GM12878 (cell line): Measurements from ENCODE around the gene ZNF112. TPM values are rescaled to one million over a fixed set of nuclear protein-coding genes. Genes with fewer than 3 reads are reported as not detected.

Source experiments
- ATAC-seq: fragments of 200-7000 bp; cut with Tn5 transposase; 3 replicates; pipeline ENCODE4 v1.9.1; 2020; ENCODE audit warnings: mild to moderate bottlenecking, moderate library complexity
- BruUV-seq: library from RNA; stranded (reverse); fragments of 400-500 nt; replicated peaks from 2 replicates; lab custom pipeline; 2021; lab: Mats Ljungman, UMichigan
- CTCF ChIA-PET: fragments of 300-600 bp; sonication (Branson Sonifier 250); formaldehyde crosslinking; extraction: SDS; loops from one replicate; lab custom pipeline; 2021; ENCODE audit warnings: inconsistent platforms; lab: Yijun Ruan, JAX
- POLR2A ChIA-PET: fragments of 350-600 bp; formaldehyde crosslinking; extraction: SDS; loops from one replicate; lab custom pipeline; 2021; ENCODE audit warnings: inconsistent platforms; lab: Charles Lee
- RAD21 ChIA-PET: fragments of 300-600 bp; sonication (Branson Sonifier 250); formaldehyde crosslinking; loops from one replicate; lab custom pipeline; 2023; ENCODE audit warnings: antibody characterized with exemption; ENCODE audit not compliant: unreplicated experiment; lab: Charles Lee
- SMC1A ChIA-PET: fragments of 300-600 bp; sonication (Branson Sonifier 250); formaldehyde crosslinking; loops from one replicate; lab custom pipeline; 2023; ENCODE audit not compliant: unreplicated experiment, uncharacterized antibody; lab: Charles Lee
- DNase-seq: peaks from one replicate; pipeline ENCODE4 v3.0.0-alpha.2; 2011; ENCODE audit warnings: low read depth, low spot score
- FAIRE-seq: peaks from 3 replicates; lab custom pipeline; 2011; peaks lifted over from hg19 to GRCh38; lab: Jason Lieb, UNC
- H2AFZ ChIP-seq: 2 replicates; pipeline ENCODE4 v1.6.0; 2011; ENCODE audit warnings: low read depth, low read length, control low read depth; ENCODE audit not compliant: control insufficient read depth
- H3K27ac ChIP-seq: 2 replicates; pipeline ENCODE4 v1.5.1; 2011; ENCODE audit warnings: control low read depth; ENCODE audit not compliant: control insufficient read depth, insufficient read depth
- H3K27me3 ChIP-seq, 2 experiments: replicated peaks in 1 of 2; 2 replicates each; pipeline versions ENCODE4 v1.6.0 to v1.6.1; 2011; ENCODE audit warnings: low read length in 1 of 2; ENCODE audit not compliant: control insufficient read depth in 2 of 2, insufficient read depth in 2 of 2
- H3K36me3 ChIP-seq, 2 experiments: 2 replicates each; pipeline ENCODE4 v1.5.1; 2011; ENCODE audit warnings: low read length in 1 of 2; ENCODE audit not compliant: control insufficient read depth in 2 of 2, insufficient read depth in 2 of 2
- H3K4me1 ChIP-seq: 2 replicates; pipeline ENCODE4 v1.6.1; 2011; ENCODE audit warnings: mild to moderate bottlenecking, low read length, moderate library complexity, mixed read lengths; ENCODE audit not compliant: control insufficient read depth, insufficient read depth
- H3K4me2 ChIP-seq: 2 replicates; pipeline ENCODE4 v1.6.0; 2011; ENCODE audit warnings: control low read depth; ENCODE audit not compliant: control insufficient read depth, insufficient read depth
- H3K4me3 ChIP-seq: fragments of 200-600 bp; sonication (generic); 2 replicates; pipeline ENCODE4 v1.5.1; 2016
- H3K79me2 ChIP-seq: 2 replicates; pipeline ENCODE4 v1.6.0; 2011; ENCODE audit warnings: low read length; ENCODE audit not compliant: control insufficient read depth, insufficient read depth
- H3K9ac ChIP-seq: 2 replicates; pipeline ENCODE4 v1.8.0; 2011; ENCODE audit warnings: low read length, control low read depth, mixed read lengths; ENCODE audit not compliant: control insufficient read depth, insufficient read depth
- H3K9me3 ChIP-seq: replicated peaks from 3 replicates; pipeline ENCODE4 v1.5.1; 2011; ENCODE audit warnings: mild to moderate bottlenecking, low read length; ENCODE audit not compliant: control insufficient read depth, insufficient read depth
- H4K20me1 ChIP-seq: 2 replicates; pipeline ENCODE4 v1.6.0; 2011; ENCODE audit not compliant: control insufficient read depth, insufficient read depth
- KAT2A ChIP-seq: conservative IDR thresholded peaks from 2 replicates; pipeline ENCODE4 v1.6.1; 2011; ENCODE audit warnings: low read depth, low read length; ENCODE audit not compliant: control insufficient read depth
- NFYA ChIP-seq: IDR thresholded peaks from 2 replicates; pipeline ENCODE4 v1.6.1; 2011; ENCODE audit warnings: low read depth, mild to moderate bottlenecking, low read length, improper control_type of control experiment, borderline replicate concordance
- SMARCA5 ChIP-seq: fragments of 450-650 bp; IDR thresholded peaks from 2 replicates; pipeline ENCODE4 v1.6.1; 2017; ENCODE audit warnings: mild to moderate bottlenecking
- WGBS: methylation state at CpG from one replicate; pipeline ENCODE4 v1.1.6; 2016; ENCODE audit warnings: low lambda C conversion rate; ENCODE audit not compliant: insufficient replicate concordance, insufficient coverage; ENCODE audit errors: missing lambda C conversion rate; 5-methylcytosine and 5-hydroxymethylcytosine counted together
- in situ Hi-C: fragments of 300-500 bp; cut with MboI; formaldehyde crosslinking; loops from 9 replicates; pipeline ENCODE4 v1.14.3; 2018; ENCODE audit warnings: mixed read lengths
- intact Hi-C: fragments of 100-400 bp; cut with micrococcal nuclease; formaldehyde crosslinking; loops from one replicate; pipeline ENCODE4 v1.14.2; 2022; ENCODE audit not compliant: unreplicated experiment
- polyA plus RNA-seq, 11 experiments: library from polyadenylated mRNA; depleted of rRNA in 4 of 11; unstranded in 6 of 11; stranded (reverse) in 5 of 11; fragments of >200 nt; fragmentation: Nextera tagmentation in 4 of 11; fragmentation: Illumina TruSeq in 1 of 11; extraction: Ambion mirVana in 4 of 11; extraction: Trizol in 1 of 11; gene quantifications; 1 replicate in 1 of 11; 2 replicates in 10 of 11; pipeline versions ENCODE4 v1.2.1 to v1.2.3, GENCODE V29; 2011 to 2016; ENCODE audit warnings: inconsistent platforms in 2 of 11, missing spikeins in 2 of 11, low read depth in 1 of 11
- total RNA-seq, 4 experiments: library from RNA; depleted of rRNA in 3 of 4; stranded (reverse); fragments of >200 nt in 3 of 4; fragmentation: Illumina TruSeq in 1 of 4; extraction: Trizol in 1 of 4; gene quantifications; 2 replicates each; pipeline versions ENCODE4 v1.2.1 to v1.2.3, GENCODE V29; 2013 to 2021
- TF ChIP-seq, protein P1 (sequence below): fragments of 450-650 bp; IDR thresholded peaks from 2 replicates; pipeline ENCODE4 v1.6.1; 2018; ENCODE audit warnings: mild to moderate bottlenecking, low read depth, moderate library complexity; ENCODE audit not compliant: partially characterized antibody

Gene ZNF112
- total and polyA plus RNA-seq, 10 of the 15 experiments (the other 5 are each of a cell fraction or from before 2014, with no cell fraction given), result 0.03 to 0.25 (median 0.07) TPM; not detected in 4

DNA sequence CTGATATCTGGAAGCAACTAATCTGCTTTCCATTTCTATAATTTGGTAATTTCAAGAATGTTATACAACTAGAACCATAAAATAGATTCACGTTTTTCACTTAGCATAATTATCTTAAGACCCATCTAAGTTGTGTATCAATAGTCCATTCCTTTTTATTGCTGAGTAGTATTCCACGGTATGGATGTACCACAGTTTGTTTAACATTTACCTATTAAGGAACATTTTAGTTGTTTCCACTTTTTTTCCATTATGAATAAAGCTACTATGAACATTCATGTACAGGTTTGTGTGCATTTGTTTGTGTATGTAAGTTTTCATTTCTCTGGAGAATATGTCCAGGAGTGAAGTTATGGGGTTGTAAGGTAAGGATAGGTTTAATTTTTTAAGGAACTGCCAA lies 18.3 kb upstream of the ZNF112 start (continued):
- TF ChIP-seq, protein P1, sequence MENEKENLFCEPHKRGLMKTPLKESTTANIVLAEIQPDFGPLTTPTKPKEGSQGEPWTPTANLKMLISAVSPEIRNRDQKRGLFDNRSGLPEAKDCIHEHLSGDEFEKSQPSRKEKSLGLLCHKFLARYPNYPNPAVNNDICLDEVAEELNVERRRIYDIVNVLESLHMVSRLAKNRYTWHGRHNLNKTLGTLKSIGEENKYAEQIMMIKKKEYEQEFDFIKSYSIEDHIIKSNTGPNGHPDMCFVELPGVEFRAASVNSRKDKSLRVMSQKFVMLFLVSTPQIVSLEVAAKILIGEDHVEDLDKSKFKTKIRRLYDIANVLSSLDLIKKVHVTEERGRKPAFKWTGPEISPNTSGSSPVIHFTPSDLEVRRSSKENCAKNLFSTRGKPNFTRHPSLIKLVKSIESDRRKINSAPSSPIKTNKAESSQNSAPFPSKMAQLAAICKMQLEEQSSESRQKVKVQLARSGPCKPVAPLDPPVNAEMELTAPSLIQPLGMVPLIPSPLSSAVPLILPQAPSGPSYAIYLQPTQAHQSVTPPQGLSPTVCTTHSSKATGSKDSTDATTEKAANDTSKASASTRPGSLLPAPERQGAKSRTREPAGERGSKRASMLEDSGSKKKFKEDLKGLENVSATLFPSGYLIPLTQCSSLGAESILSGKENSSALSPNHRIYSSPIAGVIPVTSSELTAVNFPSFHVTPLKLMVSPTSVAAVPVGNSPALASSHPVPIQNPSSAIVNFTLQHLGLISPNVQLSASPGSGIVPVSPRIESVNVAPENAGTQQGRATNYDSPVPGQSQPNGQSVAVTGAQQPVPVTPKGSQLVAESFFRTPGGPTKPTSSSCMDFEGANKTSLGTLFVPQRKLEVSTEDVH, result no peak

DNA sequence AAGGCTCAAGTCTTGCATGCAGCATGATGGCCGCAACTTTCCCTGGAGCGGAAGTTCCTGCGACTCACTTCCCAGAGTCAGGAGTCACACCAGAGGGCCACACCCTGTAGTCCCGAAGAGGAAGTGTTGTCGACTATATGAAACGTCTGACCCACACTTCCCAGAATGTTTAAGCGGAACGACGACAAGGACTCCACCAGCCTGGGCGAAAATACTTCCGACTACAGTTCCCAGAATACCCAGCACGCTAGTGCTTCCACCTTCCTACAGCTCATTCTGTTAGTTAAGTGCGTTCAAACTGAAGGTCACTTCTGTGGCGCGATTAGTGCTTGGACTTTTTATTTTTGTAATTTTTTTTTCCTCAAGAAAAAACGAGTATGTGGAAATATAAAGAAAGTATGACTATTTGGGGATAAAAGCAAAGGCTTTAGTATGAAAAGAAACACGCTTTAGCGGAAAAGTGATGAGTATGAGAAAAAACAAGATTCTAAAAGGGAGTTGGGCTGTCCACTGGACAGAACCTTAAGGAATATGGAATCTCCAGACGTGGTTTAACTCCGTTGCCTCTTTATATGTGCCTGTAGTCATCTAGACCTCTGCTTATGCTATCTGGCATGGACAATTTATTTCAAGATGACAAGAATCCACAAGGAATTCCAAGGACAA lies 15.5 kb upstream of the ZNF112 start:
- DNase-seq (no peak), FAIRE-seq (no peak), ATAC-seq (no peak)
- Histone ChIP-seq H4K20me1 (no peaks in the 10 kb centered on the region), H3K4me2 (no peak overlapping the region), H3K27ac (no peak overlapping the region), H3K9me3 (no peaks in the 10 kb centered on the region; the same call in 2 of the 3 replicates), H3K27me3 (no peaks in the 10 kb centered on the region), H3K79me2 (no peaks in the 10 kb centered on the region), H3K9ac (no peak overlapping the region), H3K36me3 (no peaks in the 10 kb centered on the region), H2AFZ (no peak overlapping the region), H3K4me3 (no peak overlapping the region), H3K4me1 (no peaks in the 10 kb centered on the region)
- BruUV-seq, result no TSS peak
- SMC1A ChIA-PET, result no interaction called here
- POLR2A ChIA-PET, result no interaction called here
- RAD21 ChIA-PET, result no interaction called here
- CTCF ChIA-PET, result no interaction called here
- in situ Hi-C loops (no loop called here), intact Hi-C loops (no loop called here)
- 49% methylated on average over 20 of the region's 20 CpGs for WGBS
- TF ChIP-seq KAT2A (no peak), NFYA (no peak), SMARCA5 (no peak)
